K562 (cell line): ENCODE results near the gene MRGPRE.
A peak's percentile ranks its signal among the peaks of the same experiment; 100 is the strongest.

Source experiments
- CTCF ChIP-seq, 3 experiments: IDR thresholded peaks in 2 of 3; conservative IDR thresholded peaks in 1 of 3; 2 replicates each; pipeline ENCODE4 v1.5.1; 2011 to 2012; ENCODE audit warnings: low read length in 3 of 3, mild to moderate bottlenecking in 3 of 3, control low read depth in 2 of 3, improper control_type of control experiment in 1 of 3, inconsistent platforms in 1 of 3, low read depth in 1 of 3, mixed read lengths in 1 of 3, moderate library complexity in 1 of 3; ENCODE audit not compliant: insufficient read depth in 2 of 3
- KAT8 ChIP-seq: fragments of 450-650 bp; IDR thresholded peaks from 2 replicates; pipeline ENCODE4 v1.6.1; 2016; ENCODE audit warnings: low read depth, mild to moderate bottlenecking
- KDM4B ChIP-seq, 2 experiments: fragments of 450-650 bp in 1 of 2; sonication (generic) in 1 of 2; IDR thresholded peaks; 2 replicates each; pipeline ENCODE4 v1.6.1; 2016 to 2017; ENCODE audit warnings: borderline replicate concordance in 2 of 2, antibody characterized with exemption in 1 of 2, low read depth in 1 of 2, mild to moderate bottlenecking in 1 of 2
- MEIS2 ChIP-seq: fragments of 450-650 bp; IDR thresholded peaks from 2 replicates; pipeline ENCODE4 v1.6.1; 2014; ENCODE audit warnings: mild to moderate bottlenecking; ENCODE audit not compliant: partially characterized antibody
- NCOR1 ChIP-seq: fragments of 450-650 bp; IDR thresholded peaks from 2 replicates; pipeline ENCODE4 v1.6.1; 2016; ENCODE audit warnings: mild to moderate bottlenecking, moderate library complexity
- PHF20 ChIP-seq: fragments of 450-650 bp; IDR thresholded peaks from 2 replicates; pipeline ENCODE4 v1.6.1; 2018; ENCODE audit not compliant: partially characterized antibody
- TAF1 ChIP-seq: IDR thresholded peaks from 2 replicates; pipeline ENCODE4 v1.6.1; 2011; ENCODE audit warnings: mild to moderate bottlenecking, low read length, moderate library complexity; ENCODE audit not compliant: insufficient read depth, control insufficient read depth, severe bottlenecking; ENCODE audit errors: extremely low read depth
- ZNF347 ChIP-seq: fragments of 450-650 bp; formaldehyde crosslinking; IDR thresholded peaks from 2 replicates; pipeline ENCODE4 v1.4.0; 2020; ENCODE audit warnings: low read depth, mild to moderate bottlenecking, moderate library complexity
- TF ChIP-seq, protein P1 (sequence below): fragments of 450-650 bp; IDR thresholded peaks from 2 replicates; pipeline ENCODE4 v1.6.1; 2017; ENCODE audit warnings: antibody characterized with exemption
- TF ChIP-seq, protein P2 (sequence below): fragments of 450-650 bp; IDR thresholded peaks from 2 replicates; pipeline ENCODE4 v1.6.1; 2018; ENCODE audit not compliant: partially characterized antibody

DNA sequence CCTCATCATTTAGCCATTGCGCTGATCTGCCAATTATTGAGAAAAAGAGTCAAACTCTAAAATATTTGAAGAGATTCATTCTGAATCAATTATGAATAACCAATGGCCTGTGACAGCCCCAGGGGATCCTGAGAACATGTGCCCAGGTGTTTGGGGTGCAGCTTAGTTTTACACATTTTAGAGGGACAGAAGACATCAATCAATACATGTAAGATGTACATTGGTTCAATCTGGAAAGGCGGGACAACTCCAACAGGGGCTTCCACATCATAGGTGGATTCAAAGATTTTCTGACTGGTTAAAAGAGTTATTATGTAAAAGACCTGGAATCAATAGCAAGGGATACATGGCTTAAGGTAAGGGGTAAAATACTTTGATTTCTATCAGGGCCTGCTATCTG is 4.9 kb upstream of the MRGPRE start:
- TF ChIP-seq MEIS2 (peak; percentile 51), KDM4B (IDR thresholded peaks at IDR 0.05; ENCODE audit: borderline replicate concordance in 2 of 2, low read depth in 1 of 2) (no peak), KAT8 (no peak), ZNF347 (CRISPR knock-in tag) (no peak), TAF1 (no peak), PHF20 (no peak), CTCF (IDR thresholded peaks at IDR 0.05 in 2 of 3, conservative IDR thresholded peaks at IDR 0.05 in 1 of 3; ENCODE audit: insufficient read depth in 2 of 3, low read depth in 1 of 3, low read length in 3 of 3) (no peak), NCOR1 (no peak)
- TF ChIP-seq, protein P1, sequence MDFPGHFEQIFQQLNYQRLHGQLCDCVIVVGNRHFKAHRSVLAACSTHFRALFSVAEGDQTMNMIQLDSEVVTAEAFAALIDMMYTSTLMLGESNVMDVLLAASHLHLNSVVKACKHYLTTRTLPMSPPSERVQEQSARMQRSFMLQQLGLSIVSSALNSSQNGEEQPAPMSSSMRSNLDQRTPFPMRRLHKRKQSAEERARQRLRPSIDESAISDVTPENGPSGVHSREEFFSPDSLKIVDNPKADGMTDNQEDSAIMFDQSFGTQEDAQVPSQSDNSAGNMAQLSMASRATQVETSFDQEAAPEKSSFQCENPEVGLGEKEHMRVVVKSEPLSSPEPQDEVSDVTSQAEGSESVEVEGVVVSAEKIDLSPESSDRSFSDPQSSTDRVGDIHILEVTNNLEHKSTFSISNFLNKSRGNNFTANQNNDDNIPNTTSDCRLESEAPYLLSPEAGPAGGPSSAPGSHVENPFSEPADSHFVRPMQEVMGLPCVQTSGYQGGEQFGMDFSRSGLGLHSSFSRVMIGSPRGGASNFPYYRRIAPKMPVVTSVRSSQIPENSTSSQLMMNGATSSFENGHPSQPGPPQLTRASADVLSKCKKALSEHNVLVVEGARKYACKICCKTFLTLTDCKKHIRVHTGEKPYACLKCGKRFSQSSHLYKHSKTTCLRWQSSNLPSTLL = no peak
- TF ChIP-seq, protein P2, sequence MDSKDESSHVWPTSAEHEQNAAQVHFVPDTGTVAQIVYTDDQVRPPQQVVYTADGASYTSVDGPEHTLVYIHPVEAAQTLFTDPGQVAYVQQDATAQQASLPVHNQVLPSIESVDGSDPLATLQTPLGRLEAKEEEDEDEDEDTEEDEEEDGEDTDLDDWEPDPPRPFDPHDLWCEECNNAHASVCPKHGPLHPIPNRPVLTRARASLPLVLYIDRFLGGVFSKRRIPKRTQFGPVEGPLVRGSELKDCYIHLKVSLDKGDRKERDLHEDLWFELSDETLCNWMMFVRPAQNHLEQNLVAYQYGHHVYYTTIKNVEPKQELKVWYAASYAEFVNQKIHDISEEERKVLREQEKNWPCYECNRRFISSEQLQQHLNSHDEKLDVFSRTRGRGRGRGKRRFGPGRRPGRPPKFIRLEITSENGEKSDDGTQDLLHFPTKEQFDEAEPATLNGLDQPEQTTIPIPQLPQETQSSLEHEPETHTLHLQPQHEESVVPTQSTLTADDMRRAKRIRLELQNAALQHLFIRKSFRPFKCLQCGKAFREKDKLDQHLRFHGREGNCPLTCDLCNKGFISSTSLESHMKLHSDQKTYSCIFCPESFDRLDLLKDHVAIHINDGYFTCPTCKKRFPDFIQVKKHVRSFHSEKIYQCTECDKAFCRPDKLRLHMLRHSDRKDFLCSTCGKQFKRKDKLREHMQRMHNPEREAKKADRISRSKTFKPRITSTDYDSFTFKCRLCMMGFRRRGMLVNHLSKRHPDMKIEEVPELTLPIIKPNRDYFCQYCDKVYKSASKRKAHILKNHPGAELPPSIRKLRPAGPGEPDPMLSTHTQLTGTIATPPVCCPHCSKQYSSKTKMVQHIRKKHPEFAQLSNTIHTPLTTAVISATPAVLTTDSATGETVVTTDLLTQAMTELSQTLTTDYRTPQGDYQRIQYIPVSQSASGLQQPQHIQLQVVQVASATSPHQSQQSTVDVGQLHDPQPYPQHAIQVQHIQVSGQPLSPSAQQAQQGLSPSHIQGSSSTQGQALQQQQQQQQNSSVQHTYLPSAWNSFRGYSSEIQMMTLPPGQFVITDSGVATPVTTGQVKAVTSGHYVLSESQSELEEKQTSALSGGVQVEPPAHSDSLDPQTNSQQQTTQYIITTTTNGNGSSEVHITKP = no peak
